GM13977 (cell line): ENCODE measurements around the gene NANOS3.

Source experiments
- DNase-seq: peaks from one replicate; pipeline ENCODE4 v3.0.0; 2012; ENCODE audit warnings: low spot score
- in situ Hi-C: fragments of 300-500 bp; cut with MboI; formaldehyde crosslinking; loops from one replicate; pipeline ENCODE4 v1.12.0; 2022; ENCODE audit warnings: low sequenced_read_pairs, low pct_unique_long_range_greater_than_20kb, mixed read lengths, inconsistent platforms; ENCODE audit not compliant: unreplicated experiment
- TF ChIP-seq, protein P1 (sequence below): IDR thresholded peaks from 2 replicates; pipeline ENCODE4 v1.5.1; 2012; ENCODE audit warnings: mild to moderate bottlenecking, control low read depth; ENCODE audit not compliant: insufficient read depth; ENCODE audit errors: extremely low read depth, missing control alignments

Gene NANOS3

GRCh38 chr19:13872339-13872694 lies 4.6 kb upstream of the NANOS3 start:
- DNase-seq, result no peak
- TF ChIP-seq, protein P1, sequence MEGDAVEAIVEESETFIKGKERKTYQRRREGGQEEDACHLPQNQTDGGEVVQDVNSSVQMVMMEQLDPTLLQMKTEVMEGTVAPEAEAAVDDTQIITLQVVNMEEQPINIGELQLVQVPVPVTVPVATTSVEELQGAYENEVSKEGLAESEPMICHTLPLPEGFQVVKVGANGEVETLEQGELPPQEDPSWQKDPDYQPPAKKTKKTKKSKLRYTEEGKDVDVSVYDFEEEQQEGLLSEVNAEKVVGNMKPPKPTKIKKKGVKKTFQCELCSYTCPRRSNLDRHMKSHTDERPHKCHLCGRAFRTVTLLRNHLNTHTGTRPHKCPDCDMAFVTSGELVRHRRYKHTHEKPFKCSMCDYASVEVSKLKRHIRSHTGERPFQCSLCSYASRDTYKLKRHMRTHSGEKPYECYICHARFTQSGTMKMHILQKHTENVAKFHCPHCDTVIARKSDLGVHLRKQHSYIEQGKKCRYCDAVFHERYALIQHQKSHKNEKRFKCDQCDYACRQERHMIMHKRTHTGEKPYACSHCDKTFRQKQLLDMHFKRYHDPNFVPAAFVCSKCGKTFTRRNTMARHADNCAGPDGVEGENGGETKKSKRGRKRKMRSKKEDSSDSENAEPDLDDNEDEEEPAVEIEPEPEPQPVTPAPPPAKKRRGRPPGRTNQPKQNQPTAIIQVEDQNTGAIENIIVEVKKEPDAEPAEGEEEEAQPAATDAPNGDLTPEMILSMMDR, result no peak
- in situ Hi-C loops, result loop anchor here (10.0 kb wide), 2 partner anchors 202 to 268 kb away; partner anchors contain the start of gene MISP3

GRCh38 chr19:13872695-13873389 lies 4.1 kb upstream of the NANOS3 start:
- in situ Hi-C loops, result loop anchor here (10.0 kb wide), 2 partner anchors 202 to 268 kb away; partner anchors contain the start of gene MISP3
- TF ChIP-seq, protein P1, result peak; percentile 54
- DNase-seq, result peak; percentile 83

DNA sequence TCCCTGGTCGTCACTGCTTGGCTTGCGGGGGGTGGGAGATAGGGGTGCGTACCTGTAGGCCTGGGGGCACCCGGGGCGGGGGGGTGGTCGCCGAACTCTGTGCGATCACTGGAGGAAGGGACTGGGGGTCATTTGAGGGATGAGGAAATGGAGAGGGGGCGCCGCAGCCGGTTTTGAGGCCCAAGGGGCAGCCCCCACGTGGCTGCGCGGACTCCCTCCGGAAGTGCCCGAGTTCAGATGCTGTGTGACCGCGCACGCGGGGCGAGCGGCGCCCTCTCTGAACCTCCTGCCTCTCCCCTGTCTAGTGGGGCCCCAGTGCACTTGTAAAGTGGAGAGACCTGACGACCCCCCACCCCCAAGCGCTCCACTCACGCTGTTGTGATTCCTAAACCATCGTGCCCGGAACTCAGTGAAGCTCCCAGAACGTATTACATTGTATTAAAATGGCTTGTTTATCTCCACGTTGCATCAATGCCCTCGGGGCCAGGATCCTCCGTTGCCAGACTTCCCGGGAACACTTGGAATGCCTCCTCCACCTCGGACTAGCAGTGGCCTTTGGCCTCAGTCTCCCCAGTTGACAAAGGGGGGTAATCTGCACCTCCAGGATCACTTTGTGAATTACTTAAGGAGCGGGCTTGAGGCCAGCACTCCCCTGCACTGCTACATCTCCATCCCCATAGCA lies 3.0 kb upstream of the NANOS3 start:
- TF ChIP-seq, protein P1, result no peak
- in situ Hi-C loops, result loop anchor here (10.0 kb wide), 2 partner anchors 201 to 269 kb away; partner anchors contain the start of gene MISP3
- no peak for DNase-seq

GRCh38 chr19:13875824-13876223 lies 1.1 kb upstream of the NANOS3 start:
- in situ Hi-C loops, result loop anchor here (10.0 kb wide), 2 partner anchors 199 to 271 kb away; partner anchors contain the start of gene MISP3
- TF ChIP-seq, protein P1, result no peak
- no peak for DNase-seq

DNA sequence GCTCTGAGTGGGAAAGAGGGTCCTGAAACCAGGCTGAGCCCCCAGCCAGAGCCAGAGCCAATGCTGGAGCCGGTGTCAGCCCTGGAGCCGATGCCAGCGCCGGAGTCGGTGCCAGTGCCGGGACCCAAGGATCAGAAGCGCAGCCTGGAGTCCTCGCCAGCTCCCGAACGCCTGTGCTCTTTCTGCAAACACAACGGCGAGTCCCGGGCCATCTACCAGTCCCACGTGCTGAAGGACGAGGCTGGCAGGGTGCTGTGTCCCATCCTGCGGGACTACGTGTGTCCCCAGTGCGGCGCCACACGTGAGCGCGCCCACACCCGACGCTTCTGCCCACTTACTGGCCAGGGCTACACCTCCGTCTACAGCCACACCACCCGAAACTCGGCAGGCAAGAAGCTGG lies 369 bp downstream of the NANOS3 start:
- in situ Hi-C loops, result loop anchor here (10.0 kb wide), 2 partner anchors 197 to 273 kb away; partner anchors contain the start of gene MISP3
- DNase-seq, result no peak
- TF ChIP-seq, protein P1, result no peak

GRCh38 chr19:13880059-13881043 lies 3.4 kb downstream of the NANOS3 start:
- in situ Hi-C loops, result loop anchor here (5.0 kb wide), 1 partner anchor 167 kb away; no protein-coding TSS in a partner anchor
- TF ChIP-seq, protein P1, result peak; percentile 94
- peak; percentile 97 for DNase-seq
